SK-N-MC (cell line): ENCODE data around the gene MC1R.
A peak's percentile ranks its signal among the peaks of the same experiment; 100 is the strongest.

Experiments used
- DNase-seq: peaks from one replicate; pipeline ENCODE4 v3.0.0-alpha.2; 2011; ENCODE audit warnings: low read depth, low spot score
- H3K27ac ChIP-seq: fragments of 200-600 bp; sonication (generic); 2 replicates; pipeline ENCODE4 v1.5.1; 2016; ENCODE audit warnings: mixed run types
- H3K36me3 ChIP-seq: fragments of 200-600 bp; sonication (generic); 2 replicates; pipeline ENCODE4 v1.6.1; 2017; ENCODE audit warnings: antibody characterized with exemption, low read length, mixed read lengths; ENCODE audit not compliant: insufficient read depth
- H3K4me3 ChIP-seq: fragments of 200-600 bp; sonication (generic); 2 replicates; pipeline ENCODE4 v1.5.1; 2016
- H3K9ac ChIP-seq: fragments of 200-600 bp; sonication (generic); 2 replicates; pipeline ENCODE4 v1.8.0; 2017; ENCODE audit warnings: mixed run types, mixed read lengths; ENCODE audit not compliant: insufficient read length
- H3K9me3 ChIP-seq: fragments of 200-600 bp; sonication (generic); 2 replicates; pipeline ENCODE4 v1.6.1; 2017; ENCODE audit warnings: low read depth, mild to moderate bottlenecking, antibody characterized with exemption, low read length, moderate library complexity, mixed read lengths
- EZH2 ChIP-seq: fragments of 200-600 bp; sonication (generic); IDR thresholded peaks from one replicate; pipeline ENCODE4 v1.6.1; 2017; ENCODE audit warnings: antibody characterized with exemption
- FOXP2 ChIP-seq: optimal IDR thresholded peaks from 2 replicates; pipeline ENCODE3; 2011; ENCODE audit warnings: mild to moderate bottlenecking, moderate library complexity; ENCODE audit not compliant: insufficient read depth; ENCODE audit errors: extremely low read length, control extremely low read depth
- POLR2AphosphoS5 ChIP-seq: IDR thresholded peaks from 2 replicates; pipeline ENCODE4 v1.6.1; 2012; ENCODE audit warnings: mild to moderate bottlenecking, low read depth, low read length, borderline replicate concordance

MC1R gene

DNA sequence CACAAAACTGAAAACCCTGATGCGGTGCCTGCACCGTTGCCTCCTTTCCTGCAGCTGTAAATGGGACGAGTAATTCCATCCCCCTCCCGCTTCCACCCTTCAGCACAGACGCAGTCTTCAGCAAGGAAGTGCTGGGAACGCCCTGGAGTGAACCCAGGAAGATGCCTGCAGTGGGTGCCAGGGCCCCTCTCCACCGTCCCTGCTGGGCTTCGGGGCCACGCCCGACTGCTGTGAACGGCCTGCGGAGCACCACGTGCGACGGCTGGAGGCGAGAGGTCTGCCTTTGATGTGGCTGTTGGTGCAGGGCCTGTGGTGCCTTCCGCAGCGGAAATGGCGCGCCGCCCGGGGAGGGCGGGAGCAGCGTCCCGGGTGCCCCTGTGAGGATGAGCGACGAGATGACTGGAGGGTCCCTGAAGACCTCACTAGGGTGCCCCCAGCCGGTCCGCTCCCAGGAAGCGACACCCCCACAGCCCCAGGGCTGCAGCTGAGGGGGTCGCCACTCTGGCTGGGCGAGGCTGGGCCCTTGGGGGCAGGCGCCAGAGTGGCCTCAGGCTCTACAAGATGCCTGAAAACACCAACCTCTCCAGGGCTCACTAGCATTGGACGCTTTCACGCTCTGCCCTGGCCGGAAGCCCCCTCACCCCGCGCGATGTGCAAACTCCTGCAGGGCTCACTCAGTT, 749 bp upstream of the MC1R start:
- H3K4me3 ChIP-seq = peak overlapping the region; percentile 74
- H3K27ac ChIP-seq = peak overlapping the region; percentile 82; the same call in 1 of the 2 replicates
- peak; percentile 30 for DNase-seq
- no peaks in the 10 kb centered on the region for H3K9me3 ChIP-seq
- H3K9ac ChIP-seq = no peak overlapping the region
- no peaks in the 10 kb centered on the region for H3K36me3 ChIP-seq
- TF ChIP-seq FOXP2 = no peak
- TF ChIP-seq EZH2 = no peak
- no peak; the same call in 1 of the 2 replicates for TF ChIP-seq POLR2AphosphoS5

DNA sequence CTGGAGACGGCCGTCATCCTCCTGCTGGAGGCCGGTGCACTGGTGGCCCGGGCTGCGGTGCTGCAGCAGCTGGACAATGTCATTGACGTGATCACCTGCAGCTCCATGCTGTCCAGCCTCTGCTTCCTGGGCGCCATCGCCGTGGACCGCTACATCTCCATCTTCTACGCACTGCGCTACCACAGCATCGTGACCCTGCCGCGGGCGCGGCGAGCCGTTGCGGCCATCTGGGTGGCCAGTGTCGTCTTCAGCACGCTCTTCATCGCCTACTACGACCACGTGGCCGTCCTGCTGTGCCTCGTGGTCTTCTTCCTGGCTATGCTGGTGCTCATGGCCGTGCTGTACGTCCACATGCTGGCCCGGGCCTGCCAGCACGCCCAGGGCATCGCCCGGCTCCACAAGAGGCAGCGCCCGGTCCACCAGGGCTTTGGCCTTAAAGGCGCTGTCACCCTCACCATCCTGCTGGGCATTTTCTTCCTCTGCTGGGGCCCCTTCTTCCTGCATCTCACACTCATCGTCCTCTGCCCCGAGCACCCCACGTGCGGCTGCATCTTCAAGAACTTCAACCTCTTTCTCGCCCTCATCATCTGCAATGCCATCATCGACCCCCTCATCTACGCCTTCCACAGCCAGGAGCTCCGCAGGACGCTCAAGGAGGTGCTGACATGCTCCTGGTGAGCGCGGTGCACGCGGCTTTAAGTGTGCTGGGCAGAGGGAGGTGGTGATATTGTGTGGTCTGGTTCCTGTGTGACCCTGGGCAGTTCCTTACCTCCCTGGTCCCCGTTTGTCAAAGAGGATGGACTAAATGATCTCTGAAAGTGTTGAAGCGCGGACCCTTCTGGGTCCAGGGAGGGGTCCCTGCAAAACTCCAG, 1.1 kb downstream of the MC1R start:
- peak overlapping the region; percentile 43; the same call in 1 of the 2 replicates for H3K4me3 ChIP-seq
- no peaks in the 10 kb centered on the region for H3K9me3 ChIP-seq
- H3K27ac ChIP-seq = no peak overlapping the region
- no peak for DNase-seq
- no peak for TF ChIP-seq EZH2
- TF ChIP-seq POLR2AphosphoS5 = no peak
- no peak for TF ChIP-seq FOXP2
- H3K9ac ChIP-seq = no peak overlapping the region
- no peaks in the 10 kb centered on the region for H3K36me3 ChIP-seq

GRCh38 chr16:89920723-89921122, 2.1 kb downstream of the MC1R start:
- H3K27ac ChIP-seq = no peak overlapping the region
- H3K36me3 ChIP-seq = no peaks in the 10 kb centered on the region
- no peak for DNase-seq
- no peak for TF ChIP-seq POLR2AphosphoS5
- no peak for TF ChIP-seq EZH2
- no peak for TF ChIP-seq FOXP2
- H3K9ac ChIP-seq = no peak overlapping the region
- H3K9me3 ChIP-seq = no peaks in the 10 kb centered on the region
- H3K4me3 ChIP-seq = peak overlapping the region; percentile 28; the same call in 1 of the 2 replicates

DNA sequence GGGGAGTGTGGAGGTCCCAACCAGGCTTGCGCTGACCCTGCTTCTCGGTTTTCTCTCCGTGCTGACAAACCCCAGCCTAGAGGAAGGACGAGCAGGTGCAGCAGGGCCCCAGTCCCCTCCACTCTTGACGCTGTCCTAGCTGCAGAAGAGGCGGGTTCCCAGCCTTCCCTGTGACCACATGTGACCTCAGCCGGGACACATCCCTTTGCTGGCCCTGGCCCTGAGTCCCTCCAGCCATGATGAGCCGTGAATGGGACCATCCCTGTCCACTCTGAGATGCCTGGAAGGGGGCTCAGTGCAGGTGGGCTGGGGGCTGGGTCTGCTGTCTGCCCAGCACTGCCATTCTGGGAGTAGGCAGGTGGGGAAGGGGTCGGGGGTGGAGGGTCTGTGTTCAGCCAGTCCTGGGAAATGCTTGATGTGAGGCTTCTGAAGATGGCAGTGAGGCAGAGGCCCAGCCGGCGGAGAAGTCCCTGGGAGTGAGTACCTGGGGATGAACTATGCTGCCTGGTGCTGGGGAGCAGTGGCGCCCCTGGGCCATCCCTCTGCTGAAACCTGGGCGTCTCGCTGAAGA, 2.6 kb downstream of the MC1R start:
- Histone ChIP-seq H3K36me3 (no peaks in the 10 kb centered on the region), H3K4me3 (peak overlapping the region; percentile 85), H3K27ac (no peak overlapping the region), H3K9me3 (no peaks in the 10 kb centered on the region), H3K9ac (no peak overlapping the region)
- DNase-seq = no peak
- TF ChIP-seq EZH2 (no peak), POLR2AphosphoS5 (no peak), FOXP2 (no peak)

GRCh38 chr16:89921702-89922476, 3.2 kb downstream of the MC1R start:
- peak overlapping the region; percentile 67; the same call in 1 of the 2 replicates for H3K27ac ChIP-seq
- no peak for TF ChIP-seq EZH2
- no peak for TF ChIP-seq POLR2AphosphoS5
- no peak for TF ChIP-seq FOXP2

GRCh38 chr16:89922477-89922883, 3.8 kb downstream of the MC1R start:
- H3K27ac ChIP-seq = peak overlapping the region; percentile 64; the same call in 1 of the 2 replicates

More at GRCh38 chr16:89921702-89922476, 3.2 kb downstream of the MC1R start:
- H3K9ac ChIP-seq = peak overlapping the region; percentile 66
- H3K36me3 ChIP-seq = no peaks in the 10 kb centered on the region
- no peaks in the 10 kb centered on the region for H3K9me3 ChIP-seq
- H3K4me3 ChIP-seq = peak overlapping the region; percentile 85
- no peak for DNase-seq

GRCh38 chr16:89922884-89923639, 4.4 kb downstream of the MC1R start, which contains the start of gene TUBB3:
Gene TUBB3, plus strand, starts transcription at chr16:89923342. Its CDS starts 60 bp downstream, at chr16:89923402.
- H3K9ac ChIP-seq = peak within 1 kb of the TSS; percentile 66
- H3K4me3 ChIP-seq = peak within 1 kb of the TSS; percentile 85
- no peak for TF ChIP-seq EZH2
- TF ChIP-seq FOXP2 = no peak
- TF ChIP-seq POLR2AphosphoS5 = 0 out of 2 replicates have a peak, but pooled peaks have one; percentile 26
- DNase-seq = no peak
- peak within 1 kb of the TSS; percentile 67; the same call in 1 of the 2 replicates for H3K27ac ChIP-seq
- H3K9me3 ChIP-seq = no peaks in the 10 kb centered on the region
- H3K36me3 ChIP-seq = no peaks in the 10 kb centered on the region

More at GRCh38 chr16:89922477-89922883, 3.8 kb downstream of the MC1R start:
- Histone ChIP-seq H3K9me3 (no peaks in the 10 kb centered on the region), H3K36me3 (no peaks in the 10 kb centered on the region), H3K4me3 (peak overlapping the region; percentile 85), H3K9ac (peak overlapping the region; percentile 66)
- no peak for DNase-seq
- TF ChIP-seq EZH2 = no peak
- no peak for TF ChIP-seq POLR2AphosphoS5
- TF ChIP-seq FOXP2 = no peak
